ENCODE measurements around the gene CGB3.
"Not testable (repeated sequence)": the region's sequence is repeated elsewhere in the genome, so short reads cannot be mapped to it uniquely, and the experiment has no call there.

CGB3 gene

GRCh38 chr19:49024233-49024632 is at the start of gene CGB3:
CGB3 (minus strand) TSS chr19:49024333; CDS start chr19:49023971, 362 bp downstream.
- not testable (repeated sequence) for DNase-seq

- DNase-seq: no peak
Observed at GRCh38 chr19:49071860-49072547, 47.9 kb upstream of the CGB3 start.

- no peak for DNase-seq
Observed at GRCh38 chr19:49070416-49070815, 46.3 kb upstream of the CGB3 start.

GRCh38 chr19:49069026-49069425 is 44.9 kb upstream of the CGB3 start:
- DNase-seq: no peak

- no peak for DNase-seq
Observed at GRCh38 chr19:49067554-49067953, 43.4 kb upstream of the CGB3 start.

- DNase-seq: no peak
Observed at GRCh38 chr19:49065905-49066512, 41.9 kb upstream of the CGB3 start.

GRCh38 chr19:49064768-49065611 is 40.9 kb upstream of the CGB3 start, which contains the start of gene NTF4:
NTF4 (minus strand) TSS chr19:49064818; CDS start chr19:49061997, 2,821 bp downstream.
- DNase-seq: no peak

- DNase-seq: no peak
Observed at GRCh38 chr19:49064029-49064629, 40.0 kb upstream of the CGB3 start.

- no peak for DNase-seq
Observed at GRCh38 chr19:49061445-49061844, 37.3 kb upstream of the CGB3 start.

- no peak for DNase-seq
Observed at GRCh38 chr19:49061000-49061399, 36.9 kb upstream of the CGB3 start.

GRCh38 chr19:49059053-49059452 is 34.9 kb upstream of the CGB3 start:
- no peak for DNase-seq

- no peak for DNase-seq
Observed at GRCh38 chr19:49058562-49058961, 34.4 kb upstream of the CGB3 start.

- DNase-seq: peak; percentile 23 to 34
Observed at GRCh38 chr19:49057636-49058234, 33.6 kb upstream of the CGB3 start, which contains the start of gene CGB7. CGB7 (minus strand) TSS chr19:49057749; CDS start chr19:49055375, 2,374 bp downstream.

GRCh38 chr19:49056902-49057596 is 32.9 kb upstream of the CGB3 start:
- not testable (repeated sequence) for DNase-seq

GRCh38 chr19:49056101-49056901 is 32.2 kb upstream of the CGB3 start:
- DNase-seq: peak; percentile 38 to 50

GRCh38 chr19:49050376-49051033 is 26.4 kb upstream of the CGB3 start:
- DNase-seq: not testable (repeated sequence)

- not testable (repeated sequence) for DNase-seq
Observed at GRCh38 chr19:49049834-49050233, 25.7 kb upstream of the CGB3 start.

- not testable (repeated sequence) for DNase-seq
Observed at GRCh38 chr19:49049011-49049410, 24.9 kb upstream of the CGB3 start, which contains the start of gene CGB8. CGB8 (minus strand) TSS chr19:49049111; CDS start chr19:49048739, 372 bp downstream.

- not testable (repeated sequence) for DNase-seq
Observed at GRCh38 chr19:49043548-49043947, 19.4 kb upstream of the CGB3 start, which contains the start of gene CGB5. CGB5 (plus strand) TSS chr19:49043848; CDS start chr19:49044210, 362 bp downstream.

GRCh38 chr19:49042666-49043065 is 18.5 kb upstream of the CGB3 start:
- not testable (repeated sequence) for DNase-seq

All from CD4-positive, alpha-beta T cell treated with Interleukin-4 for 1 hour (primary cell).